GM19463 (cell line): ENCODE data around the gene GALNT18.
A peak's percentile ranks its signal among the peaks of the same experiment; 100 is the strongest.

Experiments used
- ATAC-seq: cut with Tn5 transposase; IDR thresholded peaks from one replicate; pipeline ENCODE4 v1.9.1; 2021; ENCODE audit warnings: mild to moderate bottlenecking, moderate library complexity; ENCODE audit not compliant: unreplicated experiment

GALNT18 gene

DNA sequence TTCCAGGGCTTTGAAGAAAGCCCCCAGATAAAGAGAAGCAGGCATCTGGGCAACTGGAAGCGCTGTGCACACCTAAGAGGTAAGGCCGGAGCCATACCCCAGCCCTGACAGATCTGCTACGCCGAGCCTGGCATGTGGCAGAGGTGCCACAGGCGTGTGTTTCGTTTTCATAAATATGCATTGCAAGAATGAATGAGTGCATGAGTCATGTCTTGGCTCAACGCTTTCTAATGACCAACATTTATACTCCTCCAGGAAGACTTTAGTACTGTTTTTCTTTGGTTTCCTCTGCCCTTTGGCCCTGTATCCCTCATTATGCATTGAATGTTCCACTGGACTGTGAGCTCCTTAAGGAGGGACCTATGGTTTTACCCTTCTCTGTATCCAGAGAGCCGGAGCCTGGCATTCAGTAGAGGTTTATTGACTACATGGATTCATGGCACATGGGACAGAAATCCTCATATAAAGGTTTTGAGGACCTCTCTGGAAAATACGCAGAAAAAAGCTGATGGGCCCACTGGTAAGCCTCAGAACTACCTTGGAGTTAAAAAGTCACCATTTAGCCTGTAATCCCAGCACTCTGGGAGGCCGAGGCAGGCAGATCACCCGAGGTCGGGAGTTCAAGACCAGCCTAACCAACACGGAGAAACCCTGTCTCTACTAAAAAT is 229.9 kb downstream of the GALNT18 start:
- ATAC-seq: peak; percentile 57

DNA sequence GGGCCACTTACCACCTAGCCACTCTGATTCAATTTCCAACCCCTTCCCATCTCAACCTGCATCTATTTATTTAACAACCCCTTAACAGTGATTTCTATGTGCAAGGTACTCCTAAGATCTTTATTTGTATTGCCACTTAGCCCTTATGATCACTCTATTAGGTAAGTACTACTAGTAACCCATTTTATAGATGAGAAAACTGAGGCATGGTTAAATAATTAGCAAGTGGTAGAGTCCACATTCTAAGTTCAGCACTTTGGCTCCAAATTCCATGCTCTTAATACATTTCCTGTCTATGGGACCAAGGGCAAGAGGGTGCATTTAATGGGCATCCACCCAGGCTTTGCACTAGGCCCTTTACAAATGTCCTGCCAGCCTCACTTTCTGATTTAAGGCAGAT is 230.6 kb downstream of the GALNT18 start:
- no peak for ATAC-seq

DNA sequence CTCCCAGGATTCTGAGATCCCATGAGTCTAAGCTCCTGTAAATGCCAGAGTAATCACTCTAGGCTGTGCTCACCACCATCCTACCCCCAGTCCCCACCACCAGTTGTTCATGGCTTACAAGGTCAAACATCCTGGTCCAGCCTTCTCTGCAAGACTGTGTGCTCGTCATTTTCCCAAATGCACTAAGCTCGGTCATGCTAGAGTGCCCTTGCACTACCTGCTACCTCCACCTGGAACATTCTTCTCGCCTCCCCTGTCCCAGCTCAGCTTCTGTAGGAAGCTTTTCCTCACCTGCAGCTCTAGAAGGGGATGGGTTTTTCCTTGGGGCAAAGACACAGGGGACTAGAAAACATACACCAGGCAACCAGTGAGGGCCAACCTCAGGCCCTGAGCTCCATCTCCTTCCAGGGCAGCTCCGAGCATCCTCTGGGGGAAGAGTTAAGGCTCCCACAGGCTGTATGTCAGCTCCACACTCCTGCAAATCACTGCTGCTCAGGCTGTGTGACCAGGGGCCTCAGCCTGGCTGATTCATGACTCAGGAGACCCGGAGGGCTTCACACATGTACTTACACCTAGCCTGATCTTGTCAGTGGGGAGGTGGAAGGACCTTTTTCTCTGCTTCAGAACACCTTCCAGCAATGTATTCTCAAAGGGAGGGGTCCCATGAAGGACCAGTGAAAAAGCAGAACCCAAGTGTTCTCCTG is 231.6 kb downstream of the GALNT18 start:
- no peak for ATAC-seq

- no peak for ATAC-seq
These were observed 232.6 kb downstream of the GALNT18 start for GRCh38 chr11:11389238-11389637.

DNA sequence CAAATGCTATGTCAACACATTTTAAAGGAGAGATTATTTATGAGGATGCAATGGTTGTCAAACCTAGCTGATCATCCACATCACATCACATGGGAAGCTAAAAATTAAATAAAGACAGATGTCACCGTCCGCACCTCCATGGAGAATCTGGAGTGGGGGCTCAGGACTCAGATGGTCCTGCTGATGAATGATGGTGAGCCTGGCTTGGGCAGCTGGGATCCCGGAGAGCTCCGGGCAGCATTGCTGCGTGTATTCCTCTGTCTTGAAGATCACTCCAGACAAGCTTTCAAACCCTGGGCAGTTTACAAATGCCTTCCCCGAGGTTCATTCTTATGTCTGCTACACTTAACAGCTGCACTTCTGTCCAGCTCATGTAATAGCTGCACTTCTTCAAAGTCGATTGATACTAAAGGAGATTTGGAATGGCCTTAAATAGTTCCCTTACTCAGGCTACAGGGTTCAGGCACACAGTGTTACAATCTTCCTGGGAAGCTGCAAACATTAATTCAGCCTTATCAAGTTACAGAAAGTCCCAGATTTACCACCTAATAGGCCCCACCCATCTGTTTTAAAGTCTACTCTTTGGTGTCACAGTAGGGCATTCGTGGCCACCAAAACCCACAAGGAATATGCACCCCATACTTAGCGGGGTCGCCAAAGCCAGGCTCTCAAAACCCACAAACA is 234.0 kb downstream of the GALNT18 start:
- no peak for ATAC-seq

DNA sequence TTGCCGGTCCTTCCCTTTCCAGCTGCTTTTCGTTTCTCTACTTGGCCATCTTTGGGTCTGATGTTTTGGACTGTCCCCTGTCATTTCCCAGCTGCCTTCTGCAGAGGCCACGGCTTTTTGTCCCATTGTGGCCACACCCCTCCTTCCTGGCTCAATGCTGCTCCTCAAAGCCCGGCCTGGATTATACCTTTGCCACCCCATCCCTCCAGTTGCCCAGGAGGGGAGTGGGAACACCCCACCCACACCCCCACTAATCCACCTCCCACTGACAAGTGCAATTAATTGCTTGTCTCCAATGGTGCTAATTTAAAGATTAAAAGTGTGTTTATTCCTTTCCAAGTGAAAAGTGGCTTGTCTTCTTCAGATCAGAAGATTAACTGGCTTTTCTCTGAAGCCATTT is 234.6 kb downstream of the GALNT18 start:
- ATAC-seq: no peak

DNA sequence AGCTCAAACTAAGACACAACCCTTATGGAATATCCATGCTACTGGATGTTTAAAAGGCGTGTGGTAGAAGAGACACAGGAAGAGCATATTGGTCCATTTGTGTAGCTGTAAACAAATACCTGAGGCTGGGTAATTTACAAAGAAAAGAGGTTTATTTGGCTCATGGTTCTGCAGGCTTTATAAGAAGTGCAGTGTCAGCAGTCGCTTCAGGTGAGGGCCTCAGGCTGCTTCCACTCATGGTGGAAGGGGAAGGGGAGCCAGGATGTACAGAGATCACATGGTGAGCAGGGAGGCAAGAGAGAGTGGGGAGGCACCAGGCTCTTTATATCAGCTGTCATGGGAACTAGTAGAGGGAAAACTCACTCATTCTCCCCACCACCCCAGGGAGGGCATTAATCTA is 237.0 kb downstream of the GALNT18 start:
- no peak for ATAC-seq

DNA sequence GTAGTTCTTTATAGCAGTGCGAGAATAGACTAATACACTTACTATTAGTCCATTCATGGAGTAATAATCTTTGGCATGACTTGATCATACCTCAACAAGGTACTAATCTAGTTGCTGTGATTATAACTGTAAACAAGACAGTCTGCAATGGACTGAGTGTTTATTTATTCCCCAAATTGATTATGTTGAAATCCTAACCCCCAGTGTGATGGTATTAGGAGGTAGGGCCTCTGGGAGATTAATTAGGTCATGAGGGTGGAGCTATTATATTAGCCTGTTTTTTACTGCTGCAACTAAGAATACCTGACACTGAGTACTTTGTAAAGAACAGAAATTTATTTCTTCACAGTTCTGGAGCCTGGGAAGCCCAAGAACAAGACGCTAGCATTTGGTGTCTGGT is 237.8 kb downstream of the GALNT18 start:
- no peak for ATAC-seq

DNA sequence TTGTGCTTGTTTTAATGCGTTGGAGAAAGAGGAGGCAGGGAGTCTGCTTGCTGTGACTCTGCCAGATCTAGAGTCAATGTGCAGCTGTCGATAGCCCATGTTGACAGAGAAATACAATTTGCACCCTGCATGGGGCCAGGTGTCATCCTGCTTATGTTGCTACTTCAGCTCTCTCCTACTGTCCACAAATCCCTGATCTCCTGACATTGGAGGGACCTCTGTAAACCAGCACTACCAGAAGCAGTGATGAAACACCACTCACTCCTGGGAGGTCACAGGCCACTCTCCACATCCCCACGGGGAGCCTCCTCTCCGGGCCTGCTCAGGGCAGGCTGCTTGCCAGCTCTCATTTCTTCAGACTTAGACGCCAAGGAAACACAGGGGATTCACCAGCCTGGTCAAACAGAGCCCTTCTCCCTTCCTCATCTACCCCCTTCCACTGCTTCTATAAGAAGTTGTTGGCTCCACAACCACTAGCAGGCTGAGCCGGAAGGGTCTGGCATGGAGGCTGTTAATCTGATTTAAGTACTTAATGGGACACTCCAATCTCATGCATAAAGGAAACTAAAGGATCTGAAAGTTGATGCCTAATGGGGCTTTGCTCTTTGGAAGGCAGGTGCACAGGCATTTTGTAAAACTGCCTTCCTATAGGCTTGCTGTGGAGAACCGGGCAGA is 238.8 kb downstream of the GALNT18 start:
- no peak for ATAC-seq

DNA sequence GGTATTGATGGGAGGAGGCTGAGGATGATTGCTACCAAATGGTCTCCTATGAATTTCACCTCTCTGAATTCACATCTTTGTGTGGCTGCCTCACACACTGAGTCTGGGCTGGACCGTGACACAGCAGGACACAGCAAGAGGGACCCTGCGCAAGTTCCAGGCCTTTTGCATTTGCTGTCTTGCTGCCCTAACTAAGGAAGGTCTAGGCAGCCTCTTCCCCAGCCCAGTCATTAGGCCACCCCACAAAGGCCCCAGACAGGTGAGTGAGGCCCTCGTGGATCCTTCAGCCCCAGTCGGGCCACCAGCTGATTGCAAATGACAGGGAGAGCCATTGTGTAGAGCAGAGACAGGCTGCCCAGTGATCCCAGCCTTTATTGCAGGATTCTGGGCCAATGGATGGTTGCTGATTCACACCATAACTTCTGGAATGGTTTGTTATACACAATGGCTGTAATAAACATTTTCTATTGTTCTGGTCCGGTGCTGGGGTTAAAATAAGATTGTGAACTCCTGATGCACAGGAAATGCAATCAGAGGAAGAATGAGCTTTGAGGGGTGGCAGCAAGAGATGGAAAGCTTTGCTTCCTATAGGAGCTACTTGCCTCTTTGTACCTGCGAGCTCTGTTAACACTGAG is 240.2 kb downstream of the GALNT18 start:
- no peak for ATAC-seq

- no peak for ATAC-seq
These were observed 240.9 kb downstream of the GALNT18 start for GRCh38 chr11:11380883-11381282.

DNA sequence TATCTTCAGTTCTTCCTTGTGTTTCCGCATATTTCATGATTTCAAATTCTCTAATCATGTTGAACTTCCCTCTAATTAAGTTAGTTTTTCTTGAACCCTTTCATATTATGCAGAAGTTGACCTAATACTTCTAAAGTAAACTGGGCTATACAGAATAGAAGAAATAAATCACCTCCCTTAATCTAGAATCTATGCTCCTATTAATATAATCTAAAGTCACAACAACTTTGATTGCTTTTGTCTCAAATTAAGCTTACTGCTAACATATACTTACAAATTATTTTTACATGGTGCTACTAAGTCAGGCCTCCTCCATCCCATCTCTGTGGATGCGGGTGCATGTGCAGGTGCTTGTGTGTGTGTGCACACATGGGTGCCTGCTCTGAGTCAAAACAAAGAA is 241.5 kb downstream of the GALNT18 start:
- no peak for ATAC-seq

GRCh38 chr11:11379661-11380060 is 242.1 kb downstream of the GALNT18 start:
- no peak for ATAC-seq

DNA sequence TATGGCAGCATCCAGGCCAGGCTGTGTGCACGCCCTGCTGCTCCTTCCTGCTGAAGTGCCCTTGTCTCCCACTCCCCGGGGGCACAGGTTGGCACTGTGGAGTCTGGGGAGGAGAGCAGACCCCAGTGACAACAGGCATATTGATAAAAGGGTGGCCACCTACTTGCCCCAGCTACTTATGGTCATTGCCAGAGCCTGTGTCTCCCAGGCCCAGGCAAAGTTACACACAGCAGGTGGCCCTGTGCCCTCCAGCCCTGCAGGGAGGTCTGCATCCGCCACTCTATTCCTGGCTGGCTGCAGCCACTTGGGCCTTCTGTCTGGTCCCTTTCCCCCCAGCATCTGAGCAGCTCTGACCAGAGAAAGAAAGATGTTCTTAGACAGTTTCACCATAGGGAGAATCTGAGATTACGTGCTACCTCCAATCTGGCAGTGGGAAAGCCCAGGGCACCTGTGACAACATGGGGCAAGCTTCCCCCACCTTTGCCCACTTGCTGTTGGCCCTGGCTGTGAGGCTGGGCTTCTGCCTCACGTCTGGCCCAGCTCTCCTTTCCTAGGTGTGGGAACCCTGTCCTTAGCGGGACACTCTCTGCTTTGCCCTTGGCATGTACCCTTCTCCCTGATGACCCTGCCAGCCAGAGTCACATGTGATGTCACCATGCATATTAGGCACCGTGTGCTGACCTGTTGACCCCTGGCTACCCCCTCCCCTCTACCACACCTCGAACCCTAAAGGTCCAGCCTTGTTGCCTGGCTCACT is 243.4 kb downstream of the GALNT18 start:
- ATAC-seq: no peak

DNA sequence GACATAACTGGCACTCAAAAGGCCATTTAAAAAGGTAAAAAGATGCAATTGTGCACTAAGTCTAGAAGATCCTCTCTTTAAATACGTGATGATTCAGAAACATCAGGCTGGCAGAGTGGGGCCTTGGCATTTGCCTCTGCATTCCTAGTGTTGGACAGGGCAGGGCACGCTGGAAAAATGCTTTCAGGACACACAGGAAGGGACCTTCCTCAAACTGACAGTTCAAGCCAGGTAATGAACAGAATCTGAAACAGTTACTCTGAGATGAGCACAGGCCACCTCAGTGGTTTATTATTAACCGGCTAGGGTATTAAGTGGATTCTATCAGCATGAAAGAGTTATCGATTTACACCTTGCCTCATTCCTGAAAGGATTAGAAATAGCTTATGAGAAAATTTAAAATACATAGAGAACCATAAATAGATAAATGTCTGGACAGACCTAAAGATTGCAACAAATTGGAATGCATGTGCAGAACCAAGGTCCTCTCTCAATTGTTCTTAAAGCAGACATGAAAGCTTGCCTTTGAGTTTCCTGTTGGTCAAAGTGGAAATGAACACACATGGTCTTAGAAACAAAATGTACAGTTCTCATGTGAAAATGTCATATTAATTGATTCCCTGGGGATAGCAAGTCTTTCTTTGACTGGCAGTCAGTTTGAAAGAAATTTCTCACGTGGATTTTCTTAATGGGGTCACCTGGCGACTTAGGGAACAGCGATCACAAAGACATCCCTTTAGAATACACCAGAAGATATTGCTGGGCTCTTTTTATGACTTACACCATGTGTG is 247.3 kb downstream of the GALNT18 start:
- ATAC-seq: peak; percentile 61

DNA sequence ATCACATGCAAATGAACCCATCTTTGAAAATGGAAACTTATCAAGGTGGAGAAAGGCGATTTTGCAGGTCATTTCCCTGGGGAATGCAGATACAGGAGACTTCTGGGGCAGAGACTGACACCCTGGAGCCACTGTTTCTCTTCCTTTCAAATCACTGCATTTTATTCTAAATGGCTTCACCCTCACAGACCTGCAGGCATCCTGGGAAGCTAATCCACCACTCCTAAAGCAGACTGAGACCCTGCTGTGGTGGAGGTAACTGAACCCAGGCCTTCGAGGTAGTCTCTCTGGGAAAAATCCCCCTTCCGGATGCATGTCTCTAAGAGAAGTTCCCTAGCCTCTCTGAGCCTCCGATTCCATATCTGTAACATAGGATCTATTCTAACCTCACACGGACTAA is 247.9 kb downstream of the GALNT18 start:
- ATAC-seq: no peak

DNA sequence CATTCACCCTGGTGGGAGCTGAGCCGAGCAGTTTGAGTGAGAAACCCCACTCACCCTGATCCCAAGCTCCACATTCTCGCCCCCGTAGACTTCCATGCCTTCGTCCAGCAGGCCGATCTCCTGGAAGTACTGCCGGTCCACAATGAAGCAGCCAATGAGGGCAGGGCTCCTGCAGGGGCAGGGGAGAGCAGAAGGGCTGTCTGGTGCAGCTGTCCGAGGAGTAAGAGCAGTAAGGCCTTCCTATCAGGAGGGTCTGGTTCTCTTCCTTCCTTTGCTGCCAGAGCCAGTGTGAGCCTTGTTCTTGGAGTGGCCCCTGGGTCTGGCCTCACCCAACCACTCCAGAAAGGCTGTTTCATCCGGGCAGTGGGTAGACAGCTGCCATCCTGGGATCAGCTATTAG is 249.3 kb downstream of the GALNT18 start:
- ATAC-seq: no peak

DNA sequence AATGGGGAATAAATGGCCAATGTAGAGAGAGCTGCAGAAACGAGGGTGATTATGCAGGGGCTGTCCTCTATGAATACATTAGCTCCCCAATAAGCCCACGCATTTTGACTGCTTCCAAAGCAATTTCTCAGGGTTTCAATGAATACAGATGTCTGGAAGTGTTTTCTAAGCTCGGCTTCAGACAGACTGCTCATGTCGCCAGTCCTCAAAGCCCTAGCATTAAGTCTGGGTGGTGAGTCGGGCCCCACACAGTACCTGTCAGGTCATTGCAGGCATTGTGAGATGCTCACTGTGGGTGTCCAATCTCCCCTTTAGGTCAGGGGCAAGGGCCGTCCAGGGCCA is 250.9 kb downstream of the GALNT18 start:
- no peak for ATAC-seq

GRCh38 chr11:11370255-11370961 is 251.4 kb downstream of the GALNT18 start:
- ATAC-seq: no peak
